ENCODE measurements around the gene PHC3. TPM values are rescaled to one million over a fixed set of nuclear protein-coding genes. Genes with fewer than 3 reads are reported as not detected.

The PHC3 gene
- total and polyA plus RNA-seq, 2 of the 13 experiments (the other 11 are each of a cell fraction or from before 2014, with no cell fraction given), result 24.1 to 49.0 TPM

DNA sequence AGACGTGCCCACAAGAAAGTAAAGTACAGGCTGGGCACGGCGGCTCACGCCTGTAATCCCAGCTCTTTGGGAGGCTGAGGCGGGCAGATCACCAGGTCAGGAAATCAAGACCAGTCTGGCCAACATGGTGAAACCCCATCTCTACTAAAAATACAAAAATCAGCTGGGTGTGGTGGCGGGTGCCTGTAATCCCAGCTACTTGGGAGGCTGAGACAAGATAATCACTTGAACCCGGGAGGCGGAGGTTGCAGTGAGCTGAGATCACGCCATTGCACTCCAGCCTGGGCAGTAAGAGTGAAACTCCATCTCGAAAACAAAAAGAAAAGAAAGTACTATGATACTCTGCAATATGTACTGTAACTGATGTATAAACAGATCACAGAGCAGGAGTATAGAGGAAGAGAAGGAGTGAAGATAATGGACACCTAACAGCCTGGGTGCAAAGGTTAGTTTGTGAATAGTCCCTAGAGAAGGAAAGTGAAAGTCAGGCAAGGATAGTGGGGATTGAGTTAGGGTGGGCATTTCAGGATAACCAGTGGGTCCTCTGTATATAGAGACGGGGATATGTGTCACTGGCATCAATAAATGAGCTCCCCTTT lies 24.7 kb upstream of the PHC3 start (continued):
- TF ChIP-seq MIXL1 (CRISPR knock-in tag; IDR thresholded peaks at IDR 0.05), result peak; percentile 37; the same call in 1 of the 2 replicates
- TF ChIP-seq, protein P1, sequence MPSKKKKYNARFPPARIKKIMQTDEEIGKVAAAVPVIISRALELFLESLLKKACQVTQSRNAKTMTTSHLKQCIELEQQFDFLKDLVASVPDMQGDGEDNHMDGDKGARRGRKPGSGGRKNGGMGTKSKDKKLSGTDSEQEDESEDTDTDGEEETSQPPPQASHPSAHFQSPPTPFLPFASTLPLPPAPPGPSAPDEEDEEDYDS (CRISPR knock-in tag; IDR thresholded peaks at IDR 0.05), result peak; percentile 35; the same call in 1 of the 2 replicates
- peak; percentile 37 for TF ChIP-seq ZNF644 (CRISPR knock-in tag; IDR thresholded peaks at IDR 0.05; ENCODE audit: low read depth)
- TF ChIP-seq ERF (CRISPR knock-in tag; IDR thresholded peaks at IDR 0.05), result peak; percentile 33; the same call in 1 of the 2 replicates
- peak; percentile 61; the same call in 1 of the 2 replicates for TF ChIP-seq ADNP (CRISPR knock-in tag; IDR thresholded peaks at IDR 0.05)
- TF ChIP-seq ZBTB7B (CRISPR knock-in tag; IDR thresholded peaks at IDR 0.05), result 0 out of 2 replicates have a peak, but pooled peaks have one; percentile 36
- TF ChIP-seq TEAD3 (CRISPR knock-in tag; optimal IDR thresholded peaks at IDR 0.05; ENCODE audit: borderline replicate concordance), result peak; percentile 16
- TF ChIP-seq HNF4G (IDR thresholded peaks at IDR 0.05; ENCODE audit: borderline replicate concordance, low read depth, low read length), result peak; percentile 34; the same call in 1 of the 2 replicates
- TF ChIP-seq HNF4G (CRISPR knock-in tag; IDR thresholded peaks at IDR 0.05; ENCODE audit: borderline replicate concordance, low read depth), result peak; percentile 75; the same call in 1 of the 2 replicates
- TF ChIP-seq SALL1 (CRISPR knock-in tag; IDR thresholded peaks at IDR 0.05), result peak; percentile 15; the same call in 1 of the 2 replicates
- TF ChIP-seq, protein P2, sequence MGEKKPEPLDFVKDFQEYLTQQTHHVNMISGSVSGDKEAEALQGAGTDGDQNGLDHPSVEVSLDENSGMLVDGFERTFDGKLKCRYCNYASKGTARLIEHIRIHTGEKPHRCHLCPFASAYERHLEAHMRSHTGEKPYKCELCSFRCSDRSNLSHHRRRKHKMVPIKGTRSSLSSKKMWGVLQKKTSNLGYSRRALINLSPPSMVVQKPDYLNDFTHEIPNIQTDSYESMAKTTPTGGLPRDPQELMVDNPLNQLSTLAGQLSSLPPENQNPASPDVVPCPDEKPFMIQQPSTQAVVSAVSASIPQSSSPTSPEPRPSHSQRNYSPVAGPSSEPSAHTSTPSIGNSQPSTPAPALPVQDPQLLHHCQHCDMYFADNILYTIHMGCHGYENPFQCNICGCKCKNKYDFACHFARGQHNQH (CRISPR knock-in tag; IDR thresholded peaks at IDR 0.05), result 0 out of 2 replicates have a peak, but pooled peaks have one; percentile 29
- TF ChIP-seq HMG20A (CRISPR knock-in tag; IDR thresholded peaks at IDR 0.05; ENCODE audit: borderline replicate concordance), result peak; percentile 44; the same call in 1 of the 2 replicates
- TF ChIP-seq GATAD2A (CRISPR knock-in tag; IDR thresholded peaks at IDR 0.05), result peak; percentile 73
- TF ChIP-seq FOXA3 (CRISPR knock-in tag; IDR thresholded peaks at IDR 0.05), result 0 out of 2 replicates have a peak, but pooled peaks have one; percentile 29
- TF ChIP-seq, protein P3, sequence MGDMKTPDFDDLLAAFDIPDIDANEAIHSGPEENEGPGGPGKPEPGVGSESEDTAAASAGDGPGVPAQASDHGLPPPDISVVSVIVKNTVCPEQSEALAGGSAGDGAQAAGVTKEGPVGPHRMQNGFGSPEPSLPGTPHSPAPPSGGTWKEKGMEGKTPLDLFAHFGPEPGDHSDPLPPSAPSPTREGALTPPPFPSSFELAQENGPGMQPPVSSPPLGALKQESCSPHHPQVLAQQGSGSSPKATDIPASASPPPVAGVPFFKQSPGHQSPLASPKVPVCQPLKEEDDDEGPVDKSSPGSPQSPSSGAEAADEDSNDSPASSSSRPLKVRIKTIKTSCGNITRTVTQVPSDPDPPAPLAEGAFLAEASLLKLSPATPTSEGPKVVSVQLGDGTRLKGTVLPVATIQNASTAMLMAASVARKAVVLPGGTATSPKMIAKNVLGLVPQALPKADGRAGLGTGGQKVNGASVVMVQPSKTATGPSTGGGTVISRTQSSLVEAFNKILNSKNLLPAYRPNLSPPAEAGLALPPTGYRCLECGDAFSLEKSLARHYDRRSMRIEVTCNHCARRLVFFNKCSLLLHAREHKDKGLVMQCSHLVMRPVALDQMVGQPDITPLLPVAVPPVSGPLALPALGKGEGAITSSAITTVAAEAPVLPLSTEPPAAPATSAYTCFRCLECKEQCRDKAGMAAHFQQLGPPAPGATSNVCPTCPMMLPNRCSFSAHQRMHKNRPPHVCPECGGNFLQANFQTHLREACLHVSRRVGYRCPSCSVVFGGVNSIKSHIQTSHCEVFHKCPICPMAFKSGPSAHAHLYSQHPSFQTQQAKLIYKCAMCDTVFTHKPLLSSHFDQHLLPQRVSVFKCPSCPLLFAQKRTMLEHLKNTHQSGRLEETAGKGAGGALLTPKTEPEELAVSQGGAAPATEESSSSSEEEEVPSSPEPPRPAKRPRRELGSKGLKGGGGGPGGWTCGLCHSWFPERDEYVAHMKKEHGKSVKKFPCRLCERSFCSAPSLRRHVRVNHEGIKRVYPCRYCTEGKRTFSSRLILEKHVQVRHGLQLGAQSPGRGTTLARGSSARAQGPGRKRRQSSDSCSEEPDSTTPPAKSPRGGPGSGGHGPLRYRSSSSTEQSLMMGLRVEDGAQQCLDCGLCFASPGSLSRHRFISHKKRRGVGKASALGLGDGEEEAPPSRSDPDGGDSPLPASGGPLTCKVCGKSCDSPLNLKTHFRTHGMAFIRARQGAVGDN (CRISPR knock-in tag; IDR thresholded peaks at IDR 0.05), result peak; percentile 20; the same call in 1 of the 2 replicates
- TF ChIP-seq MED1 (CRISPR knock-in tag; IDR thresholded peaks at IDR 0.05), result peak; percentile 60
- TF ChIP-seq ZNF460 (CRISPR knock-in tag; IDR thresholded peaks at IDR 0.05; ENCODE audit: borderline replicate concordance), result peak; percentile 97
- peak; percentile 79; the same call in 1 of the 2 replicates for TF ChIP-seq ZNF614 (CRISPR knock-in tag; IDR thresholded peaks at IDR 0.05; ENCODE audit: borderline replicate concordance)
- TF ChIP-seq ZMYM4 (CRISPR knock-in tag; IDR thresholded peaks at IDR 0.05), result peak; percentile 40; the same call in 1 of the 2 replicates
- TF ChIP-seq, protein P4, sequence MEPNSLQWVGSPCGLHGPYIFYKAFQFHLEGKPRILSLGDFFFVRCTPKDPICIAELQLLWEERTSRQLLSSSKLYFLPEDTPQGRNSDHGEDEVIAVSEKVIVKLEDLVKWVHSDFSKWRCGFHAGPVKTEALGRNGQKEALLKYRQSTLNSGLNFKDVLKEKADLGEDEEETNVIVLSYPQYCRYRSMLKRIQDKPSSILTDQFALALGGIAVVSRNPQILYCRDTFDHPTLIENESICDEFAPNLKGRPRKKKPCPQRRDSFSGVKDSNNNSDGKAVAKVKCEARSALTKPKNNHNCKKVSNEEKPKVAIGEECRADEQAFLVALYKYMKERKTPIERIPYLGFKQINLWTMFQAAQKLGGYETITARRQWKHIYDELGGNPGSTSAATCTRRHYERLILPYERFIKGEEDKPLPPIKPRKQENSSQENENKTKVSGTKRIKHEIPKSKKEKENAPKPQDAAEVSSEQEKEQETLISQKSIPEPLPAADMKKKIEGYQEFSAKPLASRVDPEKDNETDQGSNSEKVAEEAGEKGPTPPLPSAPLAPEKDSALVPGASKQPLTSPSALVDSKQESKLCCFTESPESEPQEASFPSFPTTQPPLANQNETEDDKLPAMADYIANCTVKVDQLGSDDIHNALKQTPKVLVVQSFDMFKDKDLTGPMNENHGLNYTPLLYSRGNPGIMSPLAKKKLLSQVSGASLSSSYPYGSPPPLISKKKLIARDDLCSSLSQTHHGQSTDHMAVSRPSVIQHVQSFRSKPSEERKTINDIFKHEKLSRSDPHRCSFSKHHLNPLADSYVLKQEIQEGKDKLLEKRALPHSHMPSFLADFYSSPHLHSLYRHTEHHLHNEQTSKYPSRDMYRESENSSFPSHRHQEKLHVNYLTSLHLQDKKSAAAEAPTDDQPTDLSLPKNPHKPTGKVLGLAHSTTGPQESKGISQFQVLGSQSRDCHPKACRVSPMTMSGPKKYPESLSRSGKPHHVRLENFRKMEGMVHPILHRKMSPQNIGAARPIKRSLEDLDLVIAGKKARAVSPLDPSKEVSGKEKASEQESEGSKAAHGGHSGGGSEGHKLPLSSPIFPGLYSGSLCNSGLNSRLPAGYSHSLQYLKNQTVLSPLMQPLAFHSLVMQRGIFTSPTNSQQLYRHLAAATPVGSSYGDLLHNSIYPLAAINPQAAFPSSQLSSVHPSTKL (CRISPR knock-in tag; IDR thresholded peaks at IDR 0.05), result peak; percentile 61
- TF ChIP-seq ZNF292 (CRISPR knock-in tag; IDR thresholded peaks at IDR 0.05; ENCODE audit: borderline replicate concordance, low read depth), result peak; percentile 57; the same call in 1 of the 2 replicates
- TF ChIP-seq KAT8 (CRISPR knock-in tag; IDR thresholded peaks at IDR 0.05), result peak; percentile 67
